Kidney (tissue), 14 donors: Measurements from ENCODE around the gene DAZAP1. TPM values are rescaled to one million over a fixed set of nuclear protein-coding genes. Genes with fewer than 3 reads are reported as not detected.

Experiments used
- DNase-seq, 5 donors: peaks; one replicate each; pipeline ENCODE4 v3.0.0-alpha.2; 2013 to 2020
- FAIRE-seq: peaks from 2 replicates; lab custom pipeline; 2012; peaks lifted over from hg19 to GRCh38; lab: Jason Lieb, UNC
- H3K27ac ChIP-seq, 2 donors: one replicate each; pipeline ENCODE4 v1.7.0; 2013; ENCODE audit warnings: low read depth in 2 of 2, low read length in 2 of 2, inconsistent platforms in 1 of 2
- H3K27me3 ChIP-seq: one replicate; pipeline ENCODE4 v1.7.1; 2013; ENCODE audit warnings: low read length, inconsistent platforms; ENCODE audit not compliant: control insufficient read depth, insufficient read depth
- H3K36me3 ChIP-seq, 3 donors: one replicate each; pipeline versions ENCODE4 v1.7.0 to v1.7.1; 2013; ENCODE audit warnings: low read length in 3 of 3, control low read depth in 1 of 3, inconsistent platforms in 1 of 3; ENCODE audit not compliant: insufficient read depth in 3 of 3, control insufficient read depth in 2 of 3
- H3K4me1 ChIP-seq, 3 donors: one replicate each; pipeline versions ENCODE4 v1.7.0 to v1.7.1; 2013; ENCODE audit warnings: low read length in 3 of 3, inconsistent platforms in 1 of 3, low read depth in 1 of 3; ENCODE audit not compliant: control insufficient read depth in 2 of 3, insufficient read depth in 2 of 3
- H3K4me3 ChIP-seq, 3 donors: one replicate each; pipeline versions ENCODE4 v1.7.0 to v1.8.1; 2013; ENCODE audit warnings: low read length in 3 of 3, control low read depth in 1 of 3, inconsistent platforms in 1 of 3
- H3K9ac ChIP-seq, 3 donors: one replicate each; pipeline versions ENCODE4 v1.7.0 to v1.7.1; 2013; ENCODE audit warnings: low read length in 3 of 3, control low read depth in 1 of 3, inconsistent platforms in 1 of 3
- H3K9me3 ChIP-seq, 3 donors: one replicate each; pipeline versions ENCODE4 v1.7.0 to v1.7.1; 2013; ENCODE audit warnings: low read length in 3 of 3, control low read depth in 1 of 3, inconsistent platforms in 1 of 3; ENCODE audit not compliant: control insufficient read depth in 2 of 3, insufficient read depth in 1 of 3
- CTCF ChIP-seq: IDR thresholded peaks from 3 replicates; pipeline ENCODE4 v1.5.1; 2012; ENCODE audit warnings: mild to moderate bottlenecking, moderate library complexity, borderline replicate concordance; ENCODE audit not compliant: insufficient read depth; ENCODE audit errors: extremely low read depth
- intact Hi-C: fragments of 100-400 bp; cut with DNase I; formaldehyde crosslinking; loops from one replicate; pipeline ENCODE4 v1.11.1; 2022
- polyA plus RNA-seq: library from polyadenylated mRNA; stranded (reverse); fragments of 350-450 nt; fragmentation: Illumina TruSeq; extraction: RNeasy Lipid Tissue Mini Kit (QIAGEN cat#74804); gene quantifications from one replicate; pipeline ENCODE4 v1.2.3, GENCODE V29; 2014; ENCODE audit warnings: low read depth, low replicate concordance; ENCODE audit not compliant: insufficient read depth
- total RNA-seq: library from RNA; stranded (reverse); fragmentation: NEBNext Ultra II Directional; extraction: Animal tissue kit (Norgen Biotek cat#: 25700); gene quantifications from one replicate; pipeline ENCODE4 v1.2.1, GENCODE V29; 2021
- donor health status: control.
- donor health status: control.
- donor health status: control.
- donor health status: control.
- donor health status: control.
- donor health status: DM: yes; HTN: yes; CAD: no.
- donor health status: Normal renal cell carcinoma (clear cell type).

The DAZAP1 gene
- total and polyA plus RNA-seq, 2 donors from 2014 or later: 47.7 to 98.5 TPM

DNA sequence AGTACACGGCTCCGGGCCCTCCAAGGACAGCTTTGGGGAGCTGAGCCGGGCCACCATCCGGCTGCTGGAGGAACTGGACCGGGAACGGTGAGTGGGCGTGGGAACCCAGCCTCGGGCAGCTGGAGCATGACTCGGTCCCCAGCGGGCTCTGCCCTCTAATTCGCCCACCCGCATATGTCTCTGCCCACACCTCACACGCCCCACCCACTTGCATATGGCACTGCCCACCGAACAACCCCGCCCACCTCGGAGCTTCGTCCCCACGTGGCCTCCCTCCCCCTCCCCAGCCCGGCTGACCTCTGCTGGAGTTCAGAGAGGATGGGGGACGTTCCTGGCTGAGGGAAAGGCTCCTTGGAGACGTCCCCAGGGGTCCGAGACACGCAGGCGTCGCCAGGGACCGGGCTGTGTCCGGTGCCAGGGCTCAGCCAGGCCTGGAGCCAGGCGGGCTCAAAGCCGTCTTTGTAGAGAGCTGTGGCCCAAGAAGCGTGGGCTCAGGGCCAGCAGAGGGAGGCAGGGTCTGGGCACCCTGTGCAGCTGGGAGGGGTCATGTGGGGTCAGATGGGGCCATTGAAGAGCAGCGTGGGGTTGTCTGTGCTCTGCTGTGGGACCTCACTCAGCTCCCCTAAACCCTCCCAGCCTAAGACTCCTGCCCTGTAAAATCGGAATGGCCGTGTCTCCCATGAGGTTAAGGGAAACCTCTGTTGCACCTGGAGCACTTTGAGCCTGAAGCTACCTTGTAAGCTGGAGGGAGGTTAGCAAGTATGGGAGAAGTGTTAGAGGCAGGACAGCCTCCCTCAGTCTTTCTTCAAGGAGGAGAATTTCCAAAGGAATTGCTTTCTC, 46.4 kb downstream of the DAZAP1 start:
- H3K4me1 ChIP-seq: no peaks in the 10 kb centered on the region
- TF ChIP-seq CTCF: no peak
- FAIRE-seq: no peak
- no peaks in the 10 kb centered on the region for H3K36me3 ChIP-seq
- no peak overlapping the region for H3K9ac ChIP-seq
- no peaks in the 10 kb centered on the region for H3K9me3 ChIP-seq
- intact Hi-C loops: no loop called here
- H3K27me3 ChIP-seq: peaks cover 30% of the 10 kb centered on the region
- no peak overlapping the region for H3K27ac ChIP-seq
- DNase-seq: peak in 2 of 5 donors; percentile 62 to 64
- no peak overlapping the region for H3K4me3 ChIP-seq

- no peaks in the 10 kb centered on the region for H3K9me3 ChIP-seq
- no peaks in the 10 kb centered on the region for H3K4me1 ChIP-seq
- H3K4me3 ChIP-seq: no peak overlapping the region
- intact Hi-C loops: no loop called here
- H3K27me3 ChIP-seq: peaks cover 25% of the 10 kb centered on the region
- no peak for FAIRE-seq
- TF ChIP-seq CTCF: no peak
- H3K9ac ChIP-seq: no peak overlapping the region
- no peaks in the 10 kb centered on the region for H3K36me3 ChIP-seq
- no peak overlapping the region for H3K27ac ChIP-seq
- peak in 1 of 5 donors; percentile 52 for DNase-seq
Observed at GRCh38 chr19:1455002-1455335, 47.6 kb downstream of the DAZAP1 start.

DNA sequence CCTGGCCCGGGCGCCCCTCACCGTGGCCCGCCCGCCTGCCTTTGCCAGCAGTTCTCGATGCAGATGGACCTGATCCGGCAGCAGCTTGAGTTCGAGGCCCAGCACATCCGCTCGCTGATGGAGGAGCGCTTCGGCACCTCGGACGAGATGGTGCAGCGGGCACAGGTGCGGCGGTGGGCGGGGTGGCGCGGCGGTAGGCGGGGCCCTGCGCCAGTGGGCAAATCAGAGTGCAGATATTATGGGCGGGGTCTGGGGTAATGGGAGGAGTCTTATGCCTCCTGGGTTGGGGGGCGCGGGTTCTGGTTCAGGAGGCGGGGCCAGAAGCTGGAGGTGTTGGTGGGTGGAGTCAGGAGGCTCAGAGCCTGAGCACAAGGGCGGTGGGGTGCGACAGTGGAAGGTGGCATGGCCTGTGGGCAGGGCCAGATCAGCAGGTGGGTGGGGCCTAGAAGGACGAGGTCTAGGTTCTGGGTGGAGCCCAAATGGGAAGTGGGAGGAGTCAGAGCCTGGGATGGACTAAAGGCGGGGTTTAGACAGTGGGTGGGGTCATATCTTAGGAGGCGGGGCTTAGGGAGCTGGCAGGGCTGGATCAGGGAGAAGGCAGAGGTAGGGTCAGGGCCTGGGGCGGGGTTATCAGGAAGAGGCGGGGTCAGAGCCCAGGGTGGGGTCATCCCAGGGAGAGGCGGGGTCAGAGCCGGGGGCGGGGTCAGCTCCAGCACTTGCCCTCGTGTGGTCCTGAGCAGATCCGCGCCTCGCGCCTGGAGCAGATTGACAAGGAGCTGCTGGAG, 48.1 kb downstream of the DAZAP1 start:
- intact Hi-C loops: no loop called here
- DNase-seq (peak in 4 of 5 donors; percentile 50 to 83 (median 70)), FAIRE-seq (no peak)
- H3K9me3 ChIP-seq: no peaks in the 10 kb centered on the region
- H3K27ac ChIP-seq: no peak overlapping the region
- no peak for TF ChIP-seq CTCF
- H3K9ac ChIP-seq: no peak overlapping the region
- peaks cover 22% of the 10 kb centered on the region for H3K27me3 ChIP-seq
- no peak overlapping the region for H3K4me3 ChIP-seq
- H3K4me1 ChIP-seq: no peaks in the 10 kb centered on the region
- H3K36me3 ChIP-seq: no peaks in the 10 kb centered on the region
